Stimulated activated memory B cell treated with anti-CD40 and anti-IgM and Interleukin-4, amounts not matched to agents 10 μg/mL and 1 μg/mL and 100 μg/mL, for 72 hours (primary cell): ENCODE measurements around the gene PTPRQ.
"Not testable (repeated sequence)": the region's sequence is repeated elsewhere in the genome, so short reads cannot be mapped to it uniquely, and the experiment has no call there.

Experiments used
- ATAC-seq: fragments of 150-1000 bp; cut with Tn5 transposase; 2 replicates; pipeline ENCODE4 v1.10.0; 2021
- H3K27ac Mint-ChIP-seq: one replicate; pipeline ENCODE4 v1.8.0; 2022; ENCODE audit warnings: mild to moderate bottlenecking, mixed read lengths
- H3K27me3 Mint-ChIP-seq: one replicate; pipeline ENCODE4 v1.8.0; 2022; ENCODE audit warnings: mixed read lengths
- H3K36me3 Mint-ChIP-seq: one replicate; pipeline ENCODE4 v1.8.0; 2022; ENCODE audit warnings: mixed read lengths
- H3K4me1 Mint-ChIP-seq: one replicate; pipeline ENCODE4 v1.8.0; 2022; ENCODE audit warnings: mixed read lengths
- H3K4me3 Mint-ChIP-seq: one replicate; pipeline ENCODE4 v1.8.0; 2022; ENCODE audit warnings: mild to moderate bottlenecking, moderate library complexity, mixed read lengths
- H3K9me3 Mint-ChIP-seq: one replicate; pipeline ENCODE4 v1.8.0; 2022; ENCODE audit warnings: mixed read lengths

The PTPRQ gene

GRCh38 chr12:80627782-80628181 lies 183.7 kb downstream of the PTPRQ start:
- H3K4me1 Mint-ChIP-seq = no peaks in the 10 kb centered on the region
- H3K4me3 Mint-ChIP-seq = no peak overlapping the region
- H3K36me3 Mint-ChIP-seq = no peaks in the 10 kb centered on the region
- peaks cover 5% of the 10 kb centered on the region for H3K9me3 Mint-ChIP-seq
- ATAC-seq = no peak
- no peaks in the 10 kb centered on the region for H3K27me3 Mint-ChIP-seq
- no peak overlapping the region for H3K27ac Mint-ChIP-seq

DNA sequence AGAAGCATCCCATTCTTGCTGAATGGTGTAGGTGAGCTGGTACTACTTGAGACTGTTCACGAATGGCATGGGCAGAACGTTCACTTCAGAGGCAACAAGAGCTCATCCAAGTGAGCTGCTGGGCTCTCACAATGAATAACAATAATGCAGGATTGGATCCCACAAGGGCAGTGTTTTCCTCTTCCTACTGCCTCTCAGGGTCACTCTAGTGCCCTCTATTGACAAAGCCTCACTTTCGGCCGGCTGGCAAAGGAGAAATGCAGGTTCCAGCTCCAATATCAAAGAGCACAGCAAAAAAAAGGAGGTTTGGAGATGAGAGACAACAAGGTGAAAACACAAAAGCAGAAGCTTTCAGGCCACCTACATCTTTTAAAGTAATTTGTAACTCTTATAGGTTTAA lies 188.8 kb downstream of the PTPRQ start:
- H3K27me3 Mint-ChIP-seq = no peaks in the 10 kb centered on the region
- H3K4me1 Mint-ChIP-seq = no peaks in the 10 kb centered on the region
- no peak for ATAC-seq
- no peak overlapping the region for H3K4me3 Mint-ChIP-seq
- H3K9me3 Mint-ChIP-seq = peaks cover 2% of the 10 kb centered on the region
- H3K36me3 Mint-ChIP-seq = no peaks in the 10 kb centered on the region
- no peak overlapping the region for H3K27ac Mint-ChIP-seq

- H3K27me3 Mint-ChIP-seq = no peaks in the 10 kb centered on the region
- ATAC-seq = no peak
- H3K4me1 Mint-ChIP-seq = no peaks in the 10 kb centered on the region
- H3K27ac Mint-ChIP-seq = no peak overlapping the region
- H3K4me3 Mint-ChIP-seq = no peak overlapping the region
- H3K36me3 Mint-ChIP-seq = no peaks in the 10 kb centered on the region
- no peaks in the 10 kb centered on the region for H3K9me3 Mint-ChIP-seq
These were observed 190.9 kb downstream of the PTPRQ start for GRCh38 chr12:80634903-80635302.

DNA sequence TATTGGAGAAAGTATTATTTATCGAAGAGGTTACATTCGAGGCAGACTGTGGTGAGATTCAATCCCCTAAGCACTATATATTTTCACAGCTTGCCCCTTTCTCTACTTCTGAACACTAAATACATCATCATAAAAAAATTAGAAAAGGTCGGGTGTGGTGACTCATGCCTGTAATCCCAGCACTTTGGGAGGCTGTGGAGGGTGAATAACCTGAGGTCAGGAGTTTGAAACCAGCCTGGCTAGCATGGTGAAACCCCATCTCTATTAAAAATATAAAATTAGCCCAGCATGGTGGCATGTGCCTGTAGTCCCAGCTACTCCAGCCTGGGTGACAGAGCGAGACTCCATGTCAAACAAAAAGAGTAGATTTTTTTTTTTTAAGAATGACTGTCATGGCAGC lies 192.8 kb downstream of the PTPRQ start:
- H3K36me3 Mint-ChIP-seq = no peaks in the 10 kb centered on the region
- H3K27me3 Mint-ChIP-seq = no peaks in the 10 kb centered on the region
- H3K27ac Mint-ChIP-seq = no peak overlapping the region
- H3K9me3 Mint-ChIP-seq = peaks cover 2% of the 10 kb centered on the region
- no peak for ATAC-seq
- no peak overlapping the region for H3K4me3 Mint-ChIP-seq
- H3K4me1 Mint-ChIP-seq = no peaks in the 10 kb centered on the region

DNA sequence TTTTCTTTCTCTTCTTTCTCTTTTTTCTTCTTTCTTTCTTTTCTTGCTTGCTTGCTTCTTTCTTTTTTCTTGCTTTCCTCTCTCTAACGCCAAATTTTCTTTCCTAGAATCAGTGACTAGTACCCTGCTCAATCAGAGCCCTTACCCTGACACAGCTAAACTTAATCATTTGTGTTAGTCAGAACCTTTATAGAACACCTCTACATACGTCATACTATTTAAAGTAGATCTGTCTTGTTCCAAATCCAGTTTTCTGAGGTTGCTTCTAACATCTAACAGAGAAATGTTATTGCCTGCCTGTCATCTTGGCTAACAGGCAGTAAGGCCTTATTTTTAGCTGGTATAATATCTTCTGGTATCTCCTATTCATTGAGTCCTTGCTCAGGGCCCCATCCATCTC lies 197.9 kb downstream of the PTPRQ start:
- no peaks in the 10 kb centered on the region for H3K27me3 Mint-ChIP-seq
- H3K36me3 Mint-ChIP-seq = no peaks in the 10 kb centered on the region
- peaks cover 4% of the 10 kb centered on the region for H3K9me3 Mint-ChIP-seq
- H3K4me1 Mint-ChIP-seq = no peaks in the 10 kb centered on the region
- H3K27ac Mint-ChIP-seq = no peak overlapping the region
- H3K4me3 Mint-ChIP-seq = no peak overlapping the region
- no peak for ATAC-seq

- H3K27me3 Mint-ChIP-seq = no peaks in the 10 kb centered on the region
- no peaks in the 10 kb centered on the region for H3K36me3 Mint-ChIP-seq
- H3K27ac Mint-ChIP-seq = no peak overlapping the region
- H3K4me1 Mint-ChIP-seq = no peaks in the 10 kb centered on the region
- no peak for ATAC-seq
- H3K4me3 Mint-ChIP-seq = no peak overlapping the region
- peaks cover 4% of the 10 kb centered on the region for H3K9me3 Mint-ChIP-seq
These were observed 199.9 kb downstream of the PTPRQ start for GRCh38 chr12:80643961-80644360.

GRCh38 chr12:80648881-80649280 lies 204.8 kb downstream of the PTPRQ start:
- Mint-ChIP-seq H3K36me3 (no peaks in the 10 kb centered on the region), H3K4me3 (no peak overlapping the region), H3K4me1 (no peaks in the 10 kb centered on the region), H3K27me3 (no peaks in the 10 kb centered on the region), H3K9me3 (no peaks in the 10 kb centered on the region), H3K27ac (no peak overlapping the region)
- ATAC-seq = no peak

DNA sequence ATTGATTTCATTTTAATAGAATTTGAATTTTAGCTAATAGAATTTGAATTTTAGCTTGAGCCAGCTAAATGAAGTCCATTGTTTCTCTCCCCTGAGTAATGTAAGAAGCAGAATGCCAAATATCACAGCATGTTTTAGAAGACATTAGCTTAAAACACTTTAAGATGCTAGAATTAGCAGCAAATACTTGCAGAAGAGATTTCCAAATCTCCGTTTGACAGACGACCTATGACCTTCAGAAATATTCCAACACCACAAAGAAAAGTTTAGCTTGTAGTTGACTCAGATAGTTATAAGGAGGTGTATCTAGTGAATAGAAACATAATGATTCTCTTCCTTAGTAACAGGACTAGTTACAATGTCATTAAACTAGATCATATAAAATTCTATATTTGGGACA lies 211.7 kb downstream of the PTPRQ start:
- H3K27ac Mint-ChIP-seq = no peak overlapping the region
- no peaks in the 10 kb centered on the region for H3K9me3 Mint-ChIP-seq
- no peaks in the 10 kb centered on the region for H3K36me3 Mint-ChIP-seq
- H3K4me1 Mint-ChIP-seq = no peaks in the 10 kb centered on the region
- no peak for ATAC-seq
- H3K4me3 Mint-ChIP-seq = no peak overlapping the region
- H3K27me3 Mint-ChIP-seq = no peaks in the 10 kb centered on the region

- Mint-ChIP-seq H3K9me3 (no peaks in the 10 kb centered on the region), H3K4me3 (no peak overlapping the region), H3K36me3 (no peaks in the 10 kb centered on the region), H3K27ac (no peak overlapping the region), H3K4me1 (no peaks in the 10 kb centered on the region), H3K27me3 (no peaks in the 10 kb centered on the region)
- no peak for ATAC-seq
These were observed 215.6 kb downstream of the PTPRQ start for GRCh38 chr12:80659512-80660063.

- ATAC-seq = no peak
- no peaks in the 10 kb centered on the region for H3K27me3 Mint-ChIP-seq
- no peaks in the 10 kb centered on the region for H3K36me3 Mint-ChIP-seq
- peaks cover 3% of the 10 kb centered on the region for H3K9me3 Mint-ChIP-seq
- H3K4me3 Mint-ChIP-seq = no peak overlapping the region
- no peaks in the 10 kb centered on the region for H3K4me1 Mint-ChIP-seq
- no peak overlapping the region for H3K27ac Mint-ChIP-seq
These were observed 218.6 kb downstream of the PTPRQ start for GRCh38 chr12:80662586-80662985.

DNA sequence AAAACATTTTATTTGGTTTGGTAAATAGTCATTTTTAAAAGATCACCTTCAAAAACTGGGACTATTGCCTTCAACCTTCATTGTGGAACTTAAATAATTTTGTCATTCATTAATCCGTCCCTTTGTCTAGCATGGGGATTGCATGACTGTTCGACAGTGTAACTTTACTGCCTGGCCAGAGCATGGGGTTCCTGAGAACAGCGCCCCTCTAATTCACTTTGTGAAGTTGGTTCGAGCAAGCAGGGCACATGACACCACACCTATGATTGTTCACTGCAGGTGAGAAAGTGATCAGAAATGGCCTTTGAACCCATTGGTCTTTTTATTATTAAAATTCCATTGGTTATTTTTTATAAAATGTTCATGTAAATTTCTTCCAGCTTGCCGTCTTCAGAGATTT lies 226.2 kb downstream of the PTPRQ start:
- no peaks in the 10 kb centered on the region for H3K4me1 Mint-ChIP-seq
- no peak for ATAC-seq
- no peaks in the 10 kb centered on the region for H3K27me3 Mint-ChIP-seq
- no peak overlapping the region for H3K4me3 Mint-ChIP-seq
- H3K27ac Mint-ChIP-seq = no peak overlapping the region
- H3K9me3 Mint-ChIP-seq = peaks cover 3% of the 10 kb centered on the region
- H3K36me3 Mint-ChIP-seq = no peaks in the 10 kb centered on the region

DNA sequence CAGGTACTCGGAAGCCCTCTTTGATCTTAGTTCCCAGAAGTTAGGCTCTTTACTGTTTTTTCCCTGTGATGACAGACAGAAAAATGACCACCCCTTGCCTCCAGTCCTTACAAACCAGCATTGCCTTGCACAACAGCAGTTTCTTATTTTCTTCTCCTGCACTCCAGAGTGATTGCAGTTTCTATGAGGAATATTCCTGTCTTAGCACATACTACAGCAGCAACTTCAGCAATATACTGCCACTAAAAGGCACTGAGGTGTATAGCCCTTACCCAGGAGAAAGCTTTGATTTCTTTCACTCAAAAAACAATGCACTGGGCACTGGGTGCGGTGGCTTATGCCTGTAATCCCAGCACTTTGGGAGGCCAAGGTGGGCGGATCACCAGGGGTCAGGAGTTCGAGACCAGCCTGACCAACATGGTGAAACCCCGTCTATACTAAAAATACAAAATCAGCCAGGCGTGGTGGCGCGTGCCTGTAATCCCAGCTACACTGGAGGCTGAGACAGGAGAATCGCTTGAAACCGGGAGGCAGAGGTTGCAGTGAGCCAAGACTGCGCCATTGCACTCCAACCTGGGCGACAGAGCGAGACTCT lies 232.1 kb downstream of the PTPRQ start:
- not testable (repeated sequence) for H3K4me3 Mint-ChIP-seq, H3K9me3 Mint-ChIP-seq, H3K27ac Mint-ChIP-seq, H3K36me3 Mint-ChIP-seq, ATAC-seq, H3K4me1 Mint-ChIP-seq, H3K27me3 Mint-ChIP-seq

GRCh38 chr12:80676856-80677255 lies 232.8 kb downstream of the PTPRQ start:
- no peak for ATAC-seq
- H3K27me3 Mint-ChIP-seq = no peaks in the 10 kb centered on the region
- H3K27ac Mint-ChIP-seq = no peak overlapping the region
- no peak overlapping the region for H3K4me3 Mint-ChIP-seq
- no peaks in the 10 kb centered on the region for H3K9me3 Mint-ChIP-seq
- H3K4me1 Mint-ChIP-seq = no peaks in the 10 kb centered on the region
- H3K36me3 Mint-ChIP-seq = no peaks in the 10 kb centered on the region

GRCh38 chr12:80677994-80678393 lies 234.0 kb downstream of the PTPRQ start:
- ATAC-seq = no peak
- no peaks in the 10 kb centered on the region for H3K36me3 Mint-ChIP-seq
- no peak overlapping the region for H3K4me3 Mint-ChIP-seq
- H3K9me3 Mint-ChIP-seq = no peaks in the 10 kb centered on the region
- H3K4me1 Mint-ChIP-seq = no peaks in the 10 kb centered on the region
- no peaks in the 10 kb centered on the region for H3K27me3 Mint-ChIP-seq
- H3K27ac Mint-ChIP-seq = no peak overlapping the region

GRCh38 chr12:80679346-80680131 lies 235.5 kb downstream of the PTPRQ start:
- Mint-ChIP-seq H3K27me3 (no peaks in the 10 kb centered on the region), H3K27ac (no peak overlapping the region), H3K36me3 (no peaks in the 10 kb centered on the region), H3K4me3 (no peak overlapping the region), H3K9me3 (no peaks in the 10 kb centered on the region), H3K4me1 (no peaks in the 10 kb centered on the region)
- no peak for ATAC-seq

- ATAC-seq = no peak
- Mint-ChIP-seq H3K27ac (no peak overlapping the region), H3K36me3 (no peaks in the 10 kb centered on the region), H3K4me1 (no peaks in the 10 kb centered on the region), H3K4me3 (no peak overlapping the region), H3K27me3 (no peaks in the 10 kb centered on the region), H3K9me3 (no peaks in the 10 kb centered on the region)
These were observed 237.3 kb downstream of the PTPRQ start for GRCh38 chr12:80681287-80681686.
